Measurements from ENCODE around the gene ARMC7.
A peak's percentile ranks its signal among the peaks of the same experiment; 100 is the strongest.

ARMC7 gene

DNA sequence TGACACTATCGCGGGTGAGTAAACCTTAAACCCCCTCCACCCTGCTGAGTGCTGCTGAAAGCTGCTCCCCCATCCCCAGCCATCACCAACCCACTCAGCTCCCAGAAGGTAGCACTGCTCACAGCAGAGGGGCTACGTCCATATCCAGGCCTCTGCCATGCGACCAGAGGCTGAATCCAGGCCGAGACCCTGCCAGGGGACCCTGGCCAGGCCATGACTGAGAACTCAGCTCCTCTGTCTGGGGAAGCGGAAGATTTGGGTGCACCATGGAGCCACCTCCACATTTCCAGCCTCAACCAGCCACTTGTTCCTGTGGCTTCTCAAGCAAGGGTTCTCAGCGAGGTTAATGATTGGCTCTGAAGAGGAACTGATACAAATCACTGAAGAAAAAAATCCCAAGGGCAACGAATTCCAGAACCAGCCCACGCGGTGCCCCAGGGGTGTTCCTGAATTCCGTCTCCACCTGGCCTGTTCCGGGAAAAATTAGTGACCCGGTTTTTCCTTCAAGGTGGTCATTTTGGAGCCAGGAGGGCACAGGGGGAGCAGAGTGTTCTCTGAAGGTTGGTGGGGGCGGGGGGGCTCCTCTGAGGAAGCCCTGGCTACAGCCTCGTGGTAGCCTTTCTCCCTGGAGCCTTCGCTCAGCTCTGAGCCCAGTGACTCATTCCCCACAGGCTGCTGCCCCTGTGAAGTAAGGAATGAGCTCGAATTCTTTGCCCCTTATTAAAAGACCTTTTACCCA is 31.3 kb upstream of the ARMC7 start:
- no peak for DNase-seq

DNA sequence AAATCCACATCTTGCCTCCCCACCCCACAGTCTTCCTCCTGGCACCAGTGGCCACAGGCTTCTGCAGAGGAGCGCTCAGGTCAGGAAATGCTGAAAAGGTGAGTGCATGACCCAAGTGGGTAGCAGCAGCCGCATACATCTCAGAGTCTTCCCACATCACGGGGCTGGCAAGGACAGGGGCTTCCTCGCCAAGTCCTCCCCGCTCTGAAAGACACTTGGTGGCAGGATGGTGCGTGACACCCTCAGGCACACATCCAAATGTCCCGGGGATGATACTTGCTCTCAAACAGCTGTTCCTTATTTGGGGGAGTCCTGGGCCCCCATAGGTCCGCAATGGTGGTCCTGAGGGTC is 30.8 kb upstream of the ARMC7 start:
- no peak for DNase-seq

- DNase-seq = no peak
Measured at GRCh38 chr17:75081611-75082540, 27.9 kb upstream of the ARMC7 start.

- no peak for DNase-seq
Measured at GRCh38 chr17:75082683-75083082, 27.1 kb upstream of the ARMC7 start.

- no peak for DNase-seq
Measured at GRCh38 chr17:75084039-75084660, 25.6 kb upstream of the ARMC7 start.

- no peak for DNase-seq
Measured at GRCh38 chr17:75086496-75087181, 23.1 kb upstream of the ARMC7 start.

DNA sequence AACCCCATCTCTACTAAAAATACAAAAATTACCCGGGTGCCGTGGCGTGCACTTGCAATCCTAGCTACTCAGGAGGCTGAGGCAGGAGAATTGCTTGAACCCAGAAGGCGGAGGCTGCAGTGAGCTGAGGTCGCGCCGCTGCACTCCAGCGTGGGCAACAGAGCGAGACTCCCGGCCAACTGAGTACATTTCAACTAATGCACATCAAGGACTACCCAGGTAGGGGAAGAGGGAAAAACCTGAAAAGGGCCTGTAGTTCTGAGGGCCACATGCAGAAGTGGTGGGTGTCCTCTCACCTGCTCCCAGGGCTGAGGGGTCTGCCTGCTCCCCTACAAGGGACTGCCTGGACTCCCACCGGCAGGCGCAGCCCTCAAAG is 22.6 kb upstream of the ARMC7 start:
- DNase-seq = no peak

DNA sequence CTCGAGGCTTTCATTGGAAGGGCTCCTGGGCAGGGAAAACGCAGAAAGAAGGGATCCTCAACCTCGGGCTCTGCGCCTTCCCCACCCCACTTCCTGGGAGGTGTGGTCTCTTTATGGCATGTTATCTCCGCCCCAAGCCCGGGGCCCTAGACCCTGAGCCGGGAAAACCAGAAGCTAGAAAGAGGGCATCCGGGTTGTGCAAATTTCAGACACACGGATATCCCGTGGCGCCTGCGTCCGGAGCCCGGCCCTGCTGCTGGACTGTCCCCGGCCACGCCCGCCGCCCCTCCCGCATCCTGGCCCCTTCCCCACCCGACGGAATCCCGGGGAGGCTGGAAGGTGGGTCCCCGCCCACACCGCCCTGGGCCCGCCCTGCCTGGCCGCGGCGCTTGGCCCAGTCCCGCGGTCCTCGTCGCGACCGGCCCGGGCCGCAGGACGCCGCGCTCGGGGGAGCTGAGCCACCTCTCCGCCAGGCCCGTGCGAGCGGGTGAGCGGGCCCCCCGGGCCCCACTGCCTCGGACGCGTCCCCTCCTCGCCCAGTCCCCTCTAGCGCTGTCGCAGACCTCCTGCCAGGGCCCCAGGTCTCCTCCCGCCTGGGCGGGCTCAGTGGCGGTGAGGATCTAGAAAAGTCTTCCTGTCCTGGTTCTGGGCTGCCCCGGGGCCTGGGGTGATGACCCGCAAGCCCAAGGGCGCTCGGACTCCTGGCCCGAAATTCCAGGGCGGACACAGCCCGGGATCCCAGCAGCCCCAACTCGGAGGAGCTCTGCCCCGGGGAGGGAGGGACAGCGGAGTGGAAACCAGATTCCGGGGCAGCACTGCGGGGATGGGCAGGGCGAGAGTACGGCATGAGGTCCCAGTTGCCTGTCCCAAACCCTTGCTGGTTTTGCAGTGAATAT is 22.0 kb upstream of the ARMC7 start, which contains the start of gene SLC16A5:
SLC16A5 (plus strand) TSS at position 397 of the 896 bp plus-strand sequence. CDS start 5,683 bp downstream, outside the sequence.
- peak; percentile 79 for DNase-seq

- DNase-seq = no peak
Measured at GRCh38 chr17:75088465-75089417, 21.0 kb upstream of the ARMC7 start.

DNA sequence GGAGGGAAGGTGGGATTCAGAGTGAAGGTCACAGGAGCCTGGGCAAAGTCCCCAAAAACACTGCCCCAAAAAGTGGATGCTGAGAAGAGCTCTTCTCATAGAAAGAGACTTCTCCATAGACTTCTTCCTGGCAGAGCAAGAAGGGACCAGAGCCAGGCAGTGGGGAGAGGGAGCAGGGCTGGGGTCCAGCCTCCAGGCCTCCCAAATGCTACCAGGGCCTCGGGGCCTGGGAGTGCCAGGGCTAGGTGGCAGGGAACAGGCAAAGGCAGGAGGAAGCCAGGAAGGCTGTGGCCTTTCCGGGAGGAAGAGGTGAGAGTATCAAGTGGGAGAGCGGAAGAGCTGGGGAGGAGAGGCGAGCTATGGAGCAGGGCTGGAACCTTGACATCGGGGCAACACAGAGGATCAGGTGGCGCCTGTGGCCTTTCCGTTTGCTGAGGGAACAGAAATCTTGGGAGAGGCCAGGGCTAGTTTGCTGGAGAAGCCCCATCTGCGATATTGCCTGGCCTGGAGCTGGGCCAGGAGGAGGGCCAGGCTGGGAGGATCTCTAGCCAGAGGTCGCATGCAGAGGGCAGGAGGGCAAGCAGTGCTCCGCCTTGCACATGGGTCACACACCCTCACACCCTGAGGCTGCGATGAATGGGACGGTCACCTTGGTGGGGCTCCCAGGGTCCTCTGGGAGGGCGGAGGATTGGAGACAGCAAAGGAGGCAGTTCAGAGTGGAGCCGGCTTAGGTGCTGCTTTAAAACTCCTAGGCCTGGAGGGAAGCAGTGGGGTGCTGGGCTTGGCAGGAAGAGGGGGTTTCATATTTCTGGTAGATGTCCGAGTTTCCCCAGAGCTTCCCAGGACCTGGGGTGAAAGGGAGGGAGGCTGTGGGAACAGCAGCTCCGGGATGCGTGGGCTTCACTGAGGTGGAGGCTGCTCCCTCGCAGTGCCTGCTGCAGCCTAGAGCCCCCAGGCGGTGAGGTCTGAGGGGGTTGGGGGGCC is 18.6 kb upstream of the ARMC7 start:
- no peak for DNase-seq

- no peak for DNase-seq
Measured at GRCh38 chr17:75091855-75092327, 17.9 kb upstream of the ARMC7 start.

DNA sequence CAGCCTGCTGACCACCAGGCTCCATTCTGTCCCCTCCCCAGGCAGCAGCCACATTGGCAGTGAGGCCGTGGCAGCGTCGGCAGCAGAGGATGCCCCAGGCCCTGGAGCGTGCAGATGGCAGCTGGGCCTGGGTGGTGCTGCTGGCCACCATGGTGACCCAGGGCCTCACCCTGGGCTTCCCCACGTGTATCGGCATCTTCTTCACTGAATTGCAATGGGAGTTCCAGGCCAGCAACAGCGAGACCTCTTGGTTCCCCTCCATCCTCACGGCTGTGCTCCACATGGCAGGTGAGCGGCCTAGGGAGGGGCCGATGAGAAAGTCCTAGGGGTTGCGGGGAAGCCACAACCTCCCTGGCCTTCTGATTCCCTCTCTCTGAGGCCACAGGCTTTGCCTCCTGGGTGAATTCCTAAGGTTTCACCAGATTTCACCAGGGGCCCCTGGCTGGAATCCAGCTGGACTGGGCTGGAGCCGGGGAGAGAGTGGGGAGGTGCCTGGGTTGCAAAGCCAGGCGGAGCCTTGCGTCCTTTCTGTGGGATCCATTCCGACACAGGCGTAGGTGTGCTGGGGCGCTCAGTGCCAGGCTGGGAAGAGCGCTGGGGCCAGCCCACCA is 16.1 kb upstream of the ARMC7 start:
- no peak for DNase-seq

DNA sequence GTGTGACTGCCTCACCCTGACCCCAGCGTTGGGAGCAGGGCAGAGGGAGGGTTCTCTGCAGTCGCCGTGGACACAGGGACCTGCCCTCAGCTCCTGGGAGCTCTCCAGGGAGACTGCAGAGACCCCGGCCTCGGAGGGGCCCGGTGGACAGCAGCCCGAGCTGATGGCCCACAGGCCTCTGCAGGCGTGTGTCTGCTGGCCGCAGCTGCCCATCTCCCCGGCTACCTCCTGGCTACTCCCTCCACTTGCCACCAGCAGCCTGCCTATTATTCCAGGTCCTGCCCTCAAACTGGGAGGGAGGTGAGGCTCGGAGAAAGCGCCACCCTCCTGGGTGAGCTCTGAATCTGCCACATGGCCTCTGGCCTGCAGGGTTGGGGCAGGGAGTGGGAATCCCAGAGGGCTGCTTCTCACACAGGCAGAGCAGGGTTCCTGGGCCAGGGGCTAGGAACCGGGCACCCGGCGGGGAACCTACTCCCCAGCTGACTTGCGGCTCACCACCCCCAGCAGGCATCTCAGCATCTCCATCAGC is 14.8 kb upstream of the ARMC7 start:
- no peak for DNase-seq

DNA sequence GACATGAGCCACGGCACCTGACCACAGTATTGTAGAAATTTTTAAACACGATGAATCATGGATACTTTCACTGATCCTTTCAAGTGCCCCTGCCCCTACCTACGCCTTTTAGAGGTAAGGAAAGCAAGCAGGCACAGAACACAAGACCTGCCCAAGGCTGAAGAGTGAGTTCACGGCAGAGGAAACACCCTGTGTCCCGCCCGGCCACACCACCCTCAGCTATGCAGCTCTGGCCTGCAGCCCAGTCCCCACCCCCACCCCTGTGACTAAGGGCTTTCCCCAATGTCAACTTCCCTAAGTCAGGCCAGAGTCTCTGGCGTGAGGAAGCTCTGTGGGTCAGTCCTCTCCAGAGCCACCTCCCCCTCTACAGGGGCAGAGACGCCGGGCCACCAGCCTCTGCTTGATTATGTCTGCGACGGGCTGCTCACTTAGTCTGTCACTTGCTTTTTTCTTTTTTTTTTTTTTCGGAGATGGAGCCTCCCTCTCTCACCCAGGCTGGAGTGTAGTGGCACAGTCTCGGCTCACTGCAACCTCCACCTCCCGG is 13.6 kb upstream of the ARMC7 start:
- no peak for DNase-seq

GRCh38 chr17:75097865-75098264 is 11.9 kb upstream of the ARMC7 start:
- no peak for DNase-seq

- no peak for DNase-seq
Measured at GRCh38 chr17:75098861-75099260, 10.9 kb upstream of the ARMC7 start.

- no peak for DNase-seq
Measured at GRCh38 chr17:75099881-75100595, 9.7 kb upstream of the ARMC7 start.

DNA sequence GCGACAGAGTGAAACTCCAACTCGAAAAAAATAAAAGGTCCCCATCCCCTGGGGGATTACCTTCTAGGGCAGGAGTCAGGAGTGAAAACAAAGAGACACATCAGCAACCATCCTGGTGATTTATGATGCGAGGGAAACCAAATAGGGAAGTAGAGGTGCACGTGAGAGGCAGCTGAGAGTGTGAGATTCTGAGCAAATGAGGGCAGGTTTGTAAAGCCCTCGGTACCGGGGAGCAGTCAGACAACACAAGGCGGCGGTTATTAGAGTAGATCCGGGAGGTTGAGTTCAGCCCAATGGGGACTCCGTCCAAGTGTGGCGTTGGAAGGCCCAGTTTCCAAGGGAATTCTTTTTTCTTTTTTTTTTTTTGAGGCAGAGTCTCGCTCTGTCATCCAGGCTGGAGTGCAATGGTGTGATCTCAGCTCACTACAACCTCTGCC is 7.4 kb upstream of the ARMC7 start:
- DNase-seq = no peak
